Loucy (cell line): ENCODE measurements around the gene ADRM1.

ENCODE experiments used
- H2AFZ ChIP-seq: fragments of 200-600 bp; sonication (generic); 2 replicates; pipeline ENCODE4 v1.6.0; 2016; ENCODE audit warnings: antibody characterized with exemption, mild to moderate bottlenecking, low read length, moderate library complexity
- H3F3A ChIP-seq: fragments of 200-600 bp; 2 replicates; pipeline ENCODE4 v1.6.0; 2016; ENCODE audit warnings: antibody characterized with exemption, low read depth, mild to moderate bottlenecking
- H3K27me3 ChIP-seq: fragments of 200-600 bp; sonication (generic); 2 replicates; pipeline ENCODE4 v1.6.1; 2014; ENCODE audit warnings: low read length, mild to moderate bottlenecking; ENCODE audit not compliant: insufficient read depth, poor library complexity, severe bottlenecking
- H3K36me3 ChIP-seq: fragments of 200-600 bp; sonication (generic); 2 replicates; pipeline ENCODE4 v1.6.1; 2016; ENCODE audit warnings: low read length; ENCODE audit not compliant: insufficient read depth
- H3K4me1 ChIP-seq: fragments of 200-600 bp; sonication (generic); 2 replicates; pipeline ENCODE4 v1.5.1; 2014; ENCODE audit warnings: low read length, mild to moderate bottlenecking; ENCODE audit not compliant: insufficient read depth, poor library complexity, severe bottlenecking
- H3K4me2 ChIP-seq: fragments of 200-600 bp; sonication (generic); 2 replicates; pipeline ENCODE4 v1.6.0; 2014; ENCODE audit warnings: antibody characterized with exemption, low read length, low read depth, mild to moderate bottlenecking; ENCODE audit not compliant: poor library complexity, severe bottlenecking
- H3K4me3 ChIP-seq: fragments of 200-600 bp; sonication (generic); 2 replicates; pipeline ENCODE4 v1.5.1; 2014; ENCODE audit warnings: low read length, mild to moderate bottlenecking, mixed read lengths; ENCODE audit not compliant: poor library complexity, severe bottlenecking
- H3K79me2 ChIP-seq: fragments of 200-600 bp; sonication (generic); 2 replicates; pipeline ENCODE4 v1.6.1; 2014; ENCODE audit warnings: low read length; ENCODE audit not compliant: insufficient read depth
- H3K9ac ChIP-seq: fragments of 200-600 bp; sonication (generic); 2 replicates; pipeline ENCODE4 v1.6.0; 2014; ENCODE audit warnings: mild to moderate bottlenecking, low read depth, low read length, moderate library complexity; ENCODE audit not compliant: poor library complexity, severe bottlenecking
- H3K9me2 ChIP-seq: fragments of 200-600 bp; sonication (generic); replicated peaks from 2 replicates; pipeline ENCODE4 v1.6.1; 2016; ENCODE audit warnings: low read depth, low read length, mixed read lengths
- H3K9me3 ChIP-seq: fragments of 200-600 bp; sonication (generic); 2 replicates; pipeline ENCODE4 v1.6.1; 2014; ENCODE audit warnings: mild to moderate bottlenecking, antibody characterized with exemption, low read length, low read depth; ENCODE audit not compliant: insufficient read depth
- H4K20me1 ChIP-seq: fragments of 200-600 bp; sonication (generic); 2 replicates; pipeline ENCODE4 v1.6.0; 2014; ENCODE audit warnings: antibody characterized with exemption, low read length, mild to moderate bottlenecking; ENCODE audit not compliant: insufficient read depth, poor library complexity, severe bottlenecking
- EZH2phosphoT487 ChIP-seq: fragments of 200-600 bp; IDR thresholded peaks from 2 replicates; pipeline ENCODE4 v1.6.1; 2018; ENCODE audit warnings: antibody characterized with exemption, mild to moderate bottlenecking, moderate library complexity, borderline replicate concordance
- TF ChIP-seq, protein P1 (sequence below): fragments of 200-600 bp; sonication (generic); conservative IDR thresholded peaks from 2 replicates; pipeline ENCODE4 v1.5.1; 2014; ENCODE audit warnings: mild to moderate bottlenecking, antibody characterized with exemption, low read length

Gene ADRM1

DNA sequence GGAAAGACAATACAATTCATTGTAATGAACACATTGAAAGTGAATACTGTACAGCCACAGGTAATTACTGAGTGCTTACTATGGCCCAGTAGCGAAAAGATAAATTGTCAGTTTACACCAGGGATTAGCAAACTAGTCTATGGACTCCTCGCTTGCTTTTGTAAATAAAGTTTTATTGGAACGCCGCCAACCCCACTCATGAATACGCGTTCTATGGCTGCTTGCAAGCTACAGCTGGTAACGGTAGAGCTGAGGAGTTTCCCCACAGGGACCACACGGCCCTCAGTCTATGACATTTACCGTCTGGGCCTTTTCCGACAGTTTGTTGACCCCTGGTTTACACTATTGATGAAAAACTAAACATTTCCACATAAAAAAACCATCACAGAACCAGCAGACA, 40.1 kb downstream of the ADRM1 start:
- Histone ChIP-seq H3K9ac (no peak overlapping the region), H3K4me3 (no peak overlapping the region), H4K20me1 (no peaks in the 10 kb centered on the region), H2AFZ (no peak overlapping the region), H3K27me3 (no peaks in the 10 kb centered on the region), H3K36me3 (no peaks in the 10 kb centered on the region), H3K4me1 (no peaks in the 10 kb centered on the region), H3K9me3 (no peaks in the 10 kb centered on the region), H3K79me2 (no peaks in the 10 kb centered on the region), H3K4me2 (no peak overlapping the region), H3K9me2 (no peaks in the 10 kb centered on the region), H3F3A (no peaks in the 10 kb centered on the region)
- TF ChIP-seq, protein P1, sequence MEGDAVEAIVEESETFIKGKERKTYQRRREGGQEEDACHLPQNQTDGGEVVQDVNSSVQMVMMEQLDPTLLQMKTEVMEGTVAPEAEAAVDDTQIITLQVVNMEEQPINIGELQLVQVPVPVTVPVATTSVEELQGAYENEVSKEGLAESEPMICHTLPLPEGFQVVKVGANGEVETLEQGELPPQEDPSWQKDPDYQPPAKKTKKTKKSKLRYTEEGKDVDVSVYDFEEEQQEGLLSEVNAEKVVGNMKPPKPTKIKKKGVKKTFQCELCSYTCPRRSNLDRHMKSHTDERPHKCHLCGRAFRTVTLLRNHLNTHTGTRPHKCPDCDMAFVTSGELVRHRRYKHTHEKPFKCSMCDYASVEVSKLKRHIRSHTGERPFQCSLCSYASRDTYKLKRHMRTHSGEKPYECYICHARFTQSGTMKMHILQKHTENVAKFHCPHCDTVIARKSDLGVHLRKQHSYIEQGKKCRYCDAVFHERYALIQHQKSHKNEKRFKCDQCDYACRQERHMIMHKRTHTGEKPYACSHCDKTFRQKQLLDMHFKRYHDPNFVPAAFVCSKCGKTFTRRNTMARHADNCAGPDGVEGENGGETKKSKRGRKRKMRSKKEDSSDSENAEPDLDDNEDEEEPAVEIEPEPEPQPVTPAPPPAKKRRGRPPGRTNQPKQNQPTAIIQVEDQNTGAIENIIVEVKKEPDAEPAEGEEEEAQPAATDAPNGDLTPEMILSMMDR = no peak
- no peak for TF ChIP-seq EZH2phosphoT487

DNA sequence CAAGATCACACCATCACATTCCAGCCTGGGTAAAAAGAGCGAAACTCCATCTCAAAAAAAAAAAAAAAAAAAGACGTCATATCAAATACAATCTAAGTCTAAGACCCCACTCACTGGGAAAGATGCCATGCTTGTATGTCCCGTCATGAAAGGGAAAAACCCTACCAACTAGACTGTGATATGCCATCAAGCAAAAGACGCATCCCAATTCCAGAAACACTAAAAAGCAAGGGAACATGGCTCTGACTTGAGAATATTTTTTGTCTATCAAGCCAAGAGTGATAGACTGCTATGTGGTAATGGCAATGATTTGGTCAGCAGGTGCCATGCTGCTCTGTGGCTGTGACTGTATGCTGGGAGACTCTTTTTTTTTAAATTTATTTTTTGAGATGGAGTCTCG, 41.3 kb downstream of the ADRM1 start:
- TF ChIP-seq, protein P1 = no peak
- TF ChIP-seq EZH2phosphoT487 = no peak
- Histone ChIP-seq H2AFZ (no peak overlapping the region), H3K79me2 (no peaks in the 10 kb centered on the region), H4K20me1 (no peaks in the 10 kb centered on the region), H3K4me1 (no peaks in the 10 kb centered on the region), H3K9me2 (no peaks in the 10 kb centered on the region), H3F3A (no peaks in the 10 kb centered on the region), H3K9ac (no peak overlapping the region), H3K36me3 (no peaks in the 10 kb centered on the region), H3K9me3 (no peaks in the 10 kb centered on the region), H3K4me3 (no peak overlapping the region), H3K27me3 (no peaks in the 10 kb centered on the region), H3K4me2 (no peak overlapping the region)

DNA sequence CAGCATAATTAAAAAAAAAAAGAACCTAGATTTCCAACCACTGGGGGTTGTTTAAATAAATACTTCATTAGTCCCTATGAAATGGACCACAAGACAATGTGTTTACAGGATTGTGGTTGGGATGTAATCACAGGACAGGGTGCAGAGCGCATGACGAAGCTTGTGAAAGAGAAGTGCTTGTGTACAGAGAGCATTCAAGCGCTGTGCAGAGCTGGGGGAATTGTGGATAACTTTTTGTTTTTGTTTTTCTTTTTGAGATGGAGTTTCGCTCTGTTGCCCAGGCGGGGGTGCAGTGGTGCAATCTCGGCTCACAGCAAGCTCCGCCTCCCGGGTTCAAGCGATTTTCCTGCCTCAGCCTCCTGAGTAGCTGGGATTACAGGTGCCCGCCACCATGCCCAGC, 42.0 kb downstream of the ADRM1 start:
- Histone ChIP-seq H3K79me2 (no peaks in the 10 kb centered on the region), H4K20me1 (no peaks in the 10 kb centered on the region), H3K9me2 (no peaks in the 10 kb centered on the region), H3K36me3 (no peaks in the 10 kb centered on the region), H3K9me3 (no peaks in the 10 kb centered on the region), H3K4me1 (no peaks in the 10 kb centered on the region), H3K4me2 (no peak overlapping the region), H3F3A (no peaks in the 10 kb centered on the region), H3K27me3 (no peaks in the 10 kb centered on the region), H2AFZ (no peak overlapping the region), H3K4me3 (no peak overlapping the region), H3K9ac (no peak overlapping the region)
- TF ChIP-seq EZH2phosphoT487 = no peak
- TF ChIP-seq, protein P1 = no peak
